ENCODE data around the gene ANXA4.
A peak's percentile ranks its signal among the peaks of the same experiment; 100 is the strongest.

Gene ANXA4

DNA sequence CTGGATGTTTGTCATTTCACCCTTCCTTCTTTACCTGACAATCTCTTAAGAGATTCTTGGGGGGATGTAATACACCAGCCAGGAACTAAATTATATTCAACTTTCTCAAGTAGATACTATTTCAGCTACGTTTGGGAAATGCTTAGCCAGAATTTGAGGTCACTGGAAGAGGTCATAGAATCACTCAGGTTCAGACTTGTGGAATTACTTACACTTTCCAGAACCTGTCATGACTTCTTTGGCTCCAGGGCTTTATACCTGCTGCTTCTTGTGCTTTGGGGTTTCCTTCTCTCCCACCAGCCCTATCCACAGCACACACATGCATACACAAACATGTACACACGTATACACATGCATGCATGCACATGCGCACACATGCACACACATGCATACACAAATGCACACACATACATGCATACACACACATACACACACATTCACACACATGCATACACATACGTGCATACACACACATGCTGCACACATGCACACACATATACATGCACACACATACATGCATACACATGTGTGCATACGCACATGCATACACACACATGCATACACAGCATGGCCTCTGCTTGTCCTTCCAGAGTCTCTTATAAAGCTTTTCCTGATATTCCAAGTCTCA lies 23.5 kb upstream of the ANXA4 start:
- no peak for TF ChIP-seq CTCF (IDR thresholded peaks at IDR 0.05; ENCODE audit: control insufficient read depth, extremely low read depth, insufficient read depth)
- H3K4me3 ChIP-seq (ENCODE audit: low read depth, low read length): no peak overlapping the region
- DNase-seq (ENCODE audit: low read depth): no peak

DNA sequence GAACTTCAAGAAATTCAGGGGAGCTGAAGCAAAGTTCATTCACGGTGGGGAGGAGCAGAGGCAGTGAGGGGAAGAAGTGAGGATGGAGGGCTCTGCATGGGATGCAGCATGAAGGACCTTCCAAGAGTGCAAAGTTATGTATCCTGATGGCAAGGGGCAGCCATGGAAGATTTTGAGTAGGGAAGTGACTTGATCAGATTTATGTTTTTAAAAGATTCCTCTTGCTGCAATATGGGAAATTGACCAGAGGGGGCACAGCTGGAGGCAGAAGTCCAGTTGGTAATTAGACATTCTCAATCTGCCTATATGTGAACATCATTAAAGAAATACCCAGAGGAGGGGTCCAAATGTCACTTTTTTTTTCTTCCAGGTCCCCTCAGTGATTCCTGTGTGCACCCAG lies 21.5 kb upstream of the ANXA4 start:
- TF ChIP-seq CTCF (IDR thresholded peaks at IDR 0.05; ENCODE audit: control insufficient read depth, extremely low read depth, insufficient read depth): no peak
- H3K4me3 ChIP-seq (ENCODE audit: low read depth, low read length): no peak overlapping the region

DNA sequence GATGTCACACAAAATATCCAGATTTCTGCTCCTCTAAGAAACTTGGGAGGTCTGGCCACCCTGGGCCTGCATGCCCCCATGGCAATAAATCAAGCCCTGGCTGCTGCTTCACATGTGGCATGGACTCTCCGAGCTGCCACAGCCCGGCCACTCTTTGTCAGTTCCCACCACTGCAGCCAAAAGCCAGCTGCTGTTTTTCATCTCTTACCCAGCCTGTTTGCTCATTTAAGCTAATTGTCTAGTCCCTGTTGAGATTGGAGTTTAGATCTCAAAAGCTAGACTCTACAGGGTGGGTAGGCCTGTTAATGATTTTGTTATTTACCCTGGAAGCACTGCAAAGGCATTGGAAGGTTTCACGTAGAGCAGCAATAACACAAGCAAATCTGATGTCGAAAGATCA lies 20.9 kb upstream of the ANXA4 start:
- H3K4me3 ChIP-seq (ENCODE audit: low read depth, low read length): no peak overlapping the region
- no peak for TF ChIP-seq CTCF (IDR thresholded peaks at IDR 0.05; ENCODE audit: control insufficient read depth, extremely low read depth, insufficient read depth)
- no peak for DNase-seq (ENCODE audit: low read depth)

More for the DNA sequence above, 21.5 kb upstream of the ANXA4 start:
- DNase-seq (ENCODE audit: low read depth): no peak

- no peak overlapping the region for H3K4me3 ChIP-seq (ENCODE audit: low read depth, low read length)
- no peak for DNase-seq (ENCODE audit: low read depth)
- no peak for TF ChIP-seq CTCF (IDR thresholded peaks at IDR 0.05; ENCODE audit: control insufficient read depth, extremely low read depth, insufficient read depth)
Observed at GRCh38 chr2:69723791-69724190, 18.1 kb upstream of the ANXA4 start.

DNA sequence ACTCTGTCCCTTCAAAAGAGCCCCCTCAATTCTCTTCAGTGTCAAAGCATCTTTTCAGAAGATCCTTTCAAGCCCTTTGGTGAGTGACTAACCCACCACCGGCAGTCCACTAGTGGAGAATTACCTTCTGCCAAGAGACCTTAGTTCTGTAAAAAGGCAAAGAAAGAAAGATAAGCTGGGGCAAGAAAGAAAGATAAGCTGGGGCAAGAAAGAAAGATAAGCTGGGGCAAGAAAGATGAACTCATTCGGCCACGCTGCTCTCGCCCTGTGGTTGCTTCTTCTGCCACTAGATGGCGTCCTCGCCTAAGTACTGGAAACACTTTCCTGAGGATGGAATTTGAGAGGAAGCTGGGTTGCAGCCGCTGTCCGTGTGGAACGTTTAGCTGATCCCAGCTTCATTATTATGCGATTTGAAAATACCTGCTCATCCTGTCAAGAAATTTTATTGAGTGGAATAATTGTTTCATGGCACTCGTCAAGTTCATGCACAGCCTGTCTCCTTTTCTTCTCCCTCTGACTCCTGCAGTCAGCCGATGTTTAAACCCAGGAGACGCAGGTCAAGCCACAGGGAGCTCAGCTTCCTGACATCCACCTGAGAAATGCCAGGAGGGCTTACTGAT lies 17.3 kb upstream of the ANXA4 start:
- TF ChIP-seq CTCF (IDR thresholded peaks at IDR 0.05; ENCODE audit: control insufficient read depth, extremely low read depth, insufficient read depth): peak; percentile 69
- H3K4me3 ChIP-seq (ENCODE audit: low read depth, low read length): no peak overlapping the region; the same call in 1 of the 2 replicates
- no peak for DNase-seq (ENCODE audit: low read depth)

DNA sequence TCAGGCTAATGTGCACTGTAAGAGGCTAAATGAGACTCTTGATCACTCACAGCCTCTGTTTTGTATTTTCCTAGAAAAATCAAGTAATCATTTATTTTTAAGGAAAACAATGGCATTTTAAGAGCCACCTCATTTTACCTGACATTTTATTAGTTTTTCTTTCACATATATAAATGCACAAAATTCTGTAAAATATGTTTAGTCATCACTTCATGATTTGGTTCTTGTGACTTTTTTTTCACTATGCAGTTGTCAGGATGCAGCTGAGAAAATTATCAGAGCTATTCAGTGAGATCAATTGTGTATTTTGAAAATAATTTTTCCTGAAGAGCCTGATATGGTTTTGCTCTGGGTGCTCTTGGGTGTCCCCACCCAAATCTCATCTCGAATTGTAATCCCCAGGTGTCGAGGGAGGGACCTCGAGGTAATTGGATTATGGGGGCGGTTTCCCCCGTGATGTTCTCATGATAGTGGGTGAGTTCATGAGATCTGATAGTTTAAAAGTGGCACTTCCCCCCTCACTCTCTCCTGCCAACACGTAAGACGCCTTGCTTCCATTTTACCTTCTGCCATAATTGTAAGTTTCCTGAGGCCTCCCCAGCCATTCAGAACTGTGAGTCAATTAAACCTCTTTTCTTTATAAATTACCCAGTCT lies 16.1 kb upstream of the ANXA4 start:
- DNase-seq (ENCODE audit: low read depth): no peak
- H3K4me3 ChIP-seq (ENCODE audit: low read depth, low read length): no peak overlapping the region
- TF ChIP-seq CTCF (IDR thresholded peaks at IDR 0.05; ENCODE audit: control insufficient read depth, extremely low read depth, insufficient read depth): no peak
